ENCODE results near the gene COL4A4.
A peak's percentile ranks its signal among the peaks of the same experiment; 100 is the strongest.
"Not testable (repeated sequence)": the region's sequence is repeated elsewhere in the genome, so short reads cannot be mapped to it uniquely, and the experiment has no call there.

Gene COL4A4

GRCh38 chr2:227163998-227164762 is at the start of gene COL4A4, which contains the start of gene COL4A3:
Gene COL4A4 (minus strand): TSS chr2:227164205. CDS start chr2:227147483, 16,722 bp downstream.
Gene COL4A3 (plus strand): TSS chr2:227164624. CDS start chr2:227164727, 103 bp downstream.
- DNase-seq, result no peak

DNA sequence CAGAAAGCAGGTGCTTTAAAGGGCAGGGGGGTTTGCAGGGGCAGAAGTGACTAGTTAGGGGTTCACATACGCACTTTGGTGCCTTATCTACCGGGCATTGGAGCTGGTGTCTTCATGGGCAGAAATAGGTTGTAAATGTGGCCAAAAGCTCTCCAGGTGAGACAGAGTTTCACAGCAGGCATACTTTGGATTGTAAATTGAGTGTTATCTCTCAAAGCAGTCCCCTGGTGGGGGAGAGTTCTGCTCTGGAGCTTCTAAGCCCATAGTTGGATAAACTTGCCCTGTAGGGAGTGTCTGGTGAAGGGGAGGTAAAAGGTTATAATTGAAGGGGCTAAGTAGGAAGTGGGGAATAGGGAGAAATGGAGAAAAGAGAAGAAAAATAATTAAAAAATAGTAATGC is 43.6 kb upstream of the COL4A4 start:
- no peak for DNase-seq

DNA sequence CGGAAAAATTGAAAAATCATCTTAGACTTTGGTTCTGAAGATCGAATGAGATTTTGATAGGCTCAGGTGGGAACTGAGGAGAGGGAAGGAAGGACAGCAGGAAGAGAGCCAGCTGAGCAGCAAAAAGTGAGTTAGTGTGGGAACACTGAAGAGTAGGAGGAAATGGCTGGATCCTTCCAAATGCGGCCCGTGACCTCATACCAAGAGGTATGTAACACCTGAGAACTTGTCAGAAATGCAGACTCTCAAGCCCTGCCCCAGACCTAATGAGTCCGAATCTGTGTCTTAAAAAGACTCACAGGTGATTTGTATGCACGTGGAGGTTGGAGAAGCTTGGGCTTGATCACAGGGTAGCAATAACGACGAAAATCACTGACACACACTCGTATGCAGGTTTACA is 42.4 kb upstream of the COL4A4 start:
- no peak for DNase-seq

DNA sequence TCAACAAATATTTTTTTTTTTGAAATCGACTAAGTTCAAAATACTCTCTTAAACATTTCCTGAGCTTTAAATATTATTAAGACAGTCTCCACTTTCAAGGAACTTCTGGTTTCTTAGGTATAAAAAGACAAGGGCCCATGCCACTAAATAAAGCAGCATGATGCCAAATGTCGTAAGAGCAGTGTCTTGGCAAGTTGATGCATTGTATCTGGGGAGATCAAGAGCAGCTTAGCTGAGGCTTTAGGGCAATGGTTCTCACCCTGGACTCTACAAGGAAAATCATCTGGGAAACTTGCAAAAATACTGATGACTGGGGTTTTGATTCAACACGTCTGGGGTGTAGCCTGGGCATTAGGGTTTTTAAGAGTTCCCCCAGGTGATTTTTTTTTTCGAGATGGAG is 41.7 kb upstream of the COL4A4 start:
- DNase-seq, result no peak

GRCh38 chr2:227204452-227204851 is 40.4 kb upstream of the COL4A4 start:
- DNase-seq, result no peak

DNA sequence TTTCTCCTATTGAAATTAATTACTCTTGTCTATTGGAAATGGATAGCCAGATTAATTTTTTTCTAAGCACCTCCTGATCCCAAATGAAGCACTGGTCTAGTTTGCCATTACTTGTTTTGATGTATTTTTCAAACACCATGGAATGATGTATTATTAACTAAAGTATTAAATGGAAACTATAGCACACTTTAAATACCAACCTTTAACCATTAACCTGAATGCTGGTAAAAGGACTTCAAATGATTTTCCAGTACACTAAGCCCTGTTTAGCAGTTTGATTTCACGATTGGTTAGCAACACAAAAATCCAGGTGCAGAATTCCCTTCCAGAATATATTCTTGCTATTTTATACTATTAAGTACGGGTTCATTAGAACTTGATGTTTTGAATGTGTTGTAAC is 37.8 kb upstream of the COL4A4 start:
- no peak for DNase-seq

DNA sequence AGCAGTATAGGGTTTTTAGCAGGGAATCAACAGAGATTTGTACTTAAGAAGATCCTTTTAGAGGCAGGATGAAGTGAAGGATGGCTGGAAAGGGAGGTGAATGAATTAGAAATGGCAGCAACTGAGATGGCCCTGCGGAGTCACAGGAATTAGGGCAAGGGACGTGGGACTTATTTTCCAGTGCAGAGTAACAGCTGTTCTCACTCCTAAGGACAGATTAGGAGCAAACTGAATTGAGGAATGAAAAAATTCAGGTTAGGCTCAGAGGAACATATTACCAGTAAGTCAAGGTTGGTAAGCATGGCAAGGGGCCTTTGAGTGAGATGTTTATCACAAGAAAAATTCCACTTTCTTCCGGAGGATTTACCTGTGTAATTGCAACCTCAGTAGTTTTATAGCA is 34.9 kb upstream of the COL4A4 start:
- DNase-seq, result no peak

DNA sequence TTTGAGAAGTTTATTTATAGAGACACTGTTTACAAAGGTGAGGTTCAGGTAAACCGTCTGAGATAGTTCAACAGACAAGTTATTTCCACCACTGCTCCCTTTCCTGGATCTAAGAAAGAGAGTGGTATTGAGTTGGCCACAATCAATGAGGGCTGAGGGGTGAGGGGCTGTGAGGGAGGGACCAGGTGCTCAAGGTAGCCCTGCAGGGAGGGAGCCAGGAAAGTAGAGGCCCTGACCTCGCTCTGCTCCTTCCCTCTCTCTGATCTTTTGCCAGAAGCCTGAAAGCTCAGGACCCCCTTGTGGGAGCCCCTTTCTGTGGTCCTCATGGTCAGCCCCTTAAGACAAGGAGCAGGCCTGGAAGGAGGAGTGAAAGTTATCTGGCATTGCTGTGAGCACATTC is 30.2 kb upstream of the COL4A4 start:
- DNase-seq, result no peak

- no peak for DNase-seq
These were observed 28.5 kb upstream of the COL4A4 start for GRCh38 chr2:227192491-227192890.

- no peak for DNase-seq
These were observed 27.4 kb upstream of the COL4A4 start for GRCh38 chr2:227191367-227191766.

GRCh38 chr2:227188292-227188691 is 24.3 kb upstream of the COL4A4 start:
- peak; percentile 54 for DNase-seq

GRCh38 chr2:227186751-227187150 is 22.7 kb upstream of the COL4A4 start:
- DNase-seq, result no peak

- DNase-seq, result no peak
These were observed 21.7 kb upstream of the COL4A4 start for GRCh38 chr2:227185615-227186232.

- DNase-seq, result peak; percentile 91
These were observed 19.8 kb upstream of the COL4A4 start for GRCh38 chr2:227183657-227184367.

DNA sequence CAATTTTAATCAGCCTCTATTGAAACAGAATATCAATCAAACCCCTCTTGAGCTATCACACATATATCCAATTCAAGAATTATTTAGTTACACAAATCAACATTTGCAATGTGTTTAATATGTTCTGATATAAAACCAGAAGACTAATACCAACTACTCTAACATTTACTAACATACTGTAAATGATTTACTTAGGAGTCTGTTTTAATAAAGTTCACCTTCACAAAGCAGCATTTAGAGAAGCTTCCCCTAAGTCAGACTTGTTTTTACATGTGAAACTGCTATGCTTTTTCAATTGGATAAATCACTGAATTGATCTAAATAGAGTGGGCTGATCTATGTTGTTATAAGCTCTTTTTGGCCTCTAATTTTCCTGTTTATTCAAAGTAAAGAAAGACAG is 18.8 kb upstream of the COL4A4 start:
- no peak for DNase-seq

- no peak for DNase-seq
These were observed 16.8 kb upstream of the COL4A4 start for GRCh38 chr2:227180770-227181169.

DNA sequence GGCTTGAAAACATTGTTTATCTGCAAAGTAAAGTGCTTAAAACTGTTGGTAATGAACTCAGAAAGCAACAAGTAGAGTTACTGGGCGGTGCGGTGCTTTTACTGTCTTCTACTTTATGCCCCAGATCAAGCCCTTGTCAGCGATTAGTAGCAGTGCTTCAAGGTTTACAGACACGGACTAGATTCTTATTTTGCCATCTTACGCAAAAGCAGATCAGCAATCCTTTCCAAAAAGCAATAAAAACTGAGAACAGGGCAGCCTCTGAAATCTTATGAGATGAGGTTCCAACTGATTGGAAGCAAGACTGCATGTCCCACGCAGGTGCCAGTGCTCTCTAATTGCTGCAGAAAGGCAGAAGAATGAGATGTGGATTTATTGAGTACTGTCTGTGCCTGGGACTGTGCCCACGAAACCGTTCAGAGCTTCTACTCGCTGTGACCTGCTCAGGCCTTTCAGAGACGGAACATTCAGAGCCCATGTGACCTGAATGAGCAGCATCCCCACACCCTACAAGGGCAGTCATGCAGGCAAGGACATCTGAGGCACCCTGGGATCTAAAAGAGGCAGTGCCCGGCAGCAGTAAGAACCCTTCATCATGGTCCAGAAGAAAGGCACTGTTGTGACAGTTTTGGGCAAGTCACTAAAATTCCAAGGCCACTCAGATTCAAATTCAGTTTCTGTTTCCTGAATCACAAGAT is 16.1 kb upstream of the COL4A4 start:
- peak; percentile 54 for DNase-seq

- DNase-seq, result no peak
These were observed 13.8 kb upstream of the COL4A4 start for GRCh38 chr2:227177592-227178336.

GRCh38 chr2:227171779-227172178 is 7.8 kb upstream of the COL4A4 start:
- not testable (repeated sequence) for DNase-seq

- DNase-seq, result peak; percentile 27
These were observed 822 bp upstream of the COL4A4 start for GRCh38 chr2:227164763-227165291.

DNA sequence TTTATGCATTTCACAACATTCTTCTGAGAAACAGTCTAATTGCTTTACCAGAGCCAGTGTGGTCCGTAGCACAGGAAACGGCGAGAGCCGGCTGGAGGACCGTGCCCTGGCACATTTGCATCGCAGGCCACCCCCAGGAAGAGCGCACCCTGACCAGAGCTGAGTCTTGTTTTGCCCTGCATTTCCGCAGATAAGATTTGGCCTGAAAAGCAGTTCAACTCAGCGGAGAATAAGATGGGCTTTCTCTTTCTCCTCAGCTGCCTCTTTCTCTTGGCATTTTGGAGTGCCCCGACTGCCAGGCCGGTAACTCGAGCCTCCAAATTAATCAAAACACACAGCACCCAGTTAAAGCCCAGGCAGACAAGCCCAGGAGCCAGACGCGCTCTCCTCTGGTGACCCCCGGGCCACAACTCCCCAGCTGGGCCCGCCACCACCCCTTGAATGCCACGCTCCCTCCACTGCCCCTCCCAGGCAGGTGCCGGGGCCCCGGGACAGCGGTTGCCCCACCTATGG is 464 bp downstream of the COL4A4 start:
- no peak for DNase-seq

DNA sequence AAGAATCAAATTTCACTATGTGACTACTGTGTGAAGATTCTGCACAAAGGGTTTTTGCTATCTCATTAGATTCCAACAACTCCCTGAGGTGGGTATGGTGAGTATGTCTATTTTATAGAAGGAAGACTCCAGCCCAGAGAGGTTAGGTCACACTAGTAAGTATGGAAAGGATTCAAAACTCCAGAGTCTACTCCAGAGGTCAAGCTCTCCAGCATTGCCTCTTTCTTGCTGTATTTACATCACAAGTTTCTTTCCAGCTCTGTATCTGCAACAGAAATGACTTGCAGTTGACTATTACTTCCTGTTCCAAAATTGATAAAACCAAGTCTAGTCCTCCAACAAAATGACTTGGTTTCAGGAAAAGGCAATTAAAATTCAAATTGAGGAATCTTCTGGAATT is 2.1 kb downstream of the COL4A4 start:
- DNase-seq, result no peak
